GM12878 (cell line): ENCODE results near the gene RSPH1. TPM values are rescaled to one million over a fixed set of nuclear protein-coding genes. Genes with fewer than 3 reads are reported as not detected.

Source experiments
- ATF7 ChIP-seq: fragments of 450-650 bp; IDR thresholded peaks from 2 replicates; pipeline ENCODE4 v1.6.1; 2016; ENCODE audit warnings: low read depth, mild to moderate bottlenecking
- CBFB ChIP-seq: IDR thresholded peaks from 2 replicates; pipeline ENCODE4 v1.6.1; 2016; ENCODE audit warnings: antibody characterized with exemption, low read depth
- E4F1 ChIP-seq: fragments of 450-650 bp; IDR thresholded peaks from 2 replicates; pipeline ENCODE4 v1.6.1; 2018; ENCODE audit warnings: borderline replicate concordance, mild to moderate bottlenecking; ENCODE audit not compliant: partially characterized antibody
- EED ChIP-seq: sonication (generic); IDR thresholded peaks from 2 replicates; pipeline ENCODE4 v1.6.1; 2016; ENCODE audit warnings: antibody characterized with exemption, low read depth
- EP300 ChIP-seq, 2 experiments: fragments of 150-350 bp in 1 of 2; IDR thresholded peaks; 2 replicates each; pipeline ENCODE4 v1.6.1; 2011 to 2012; ENCODE audit warnings: low read depth in 2 of 2, low read length in 2 of 2, borderline replicate concordance in 1 of 2, improper control_type of control experiment in 1 of 2, inconsistent platforms in 1 of 2; ENCODE audit not compliant: control insufficient read depth in 1 of 2
- ETV6 ChIP-seq, 2 experiments: fragments of 450-650 bp in 1 of 2; IDR thresholded peaks in 1 of 2; conservative IDR thresholded peaks in 1 of 2; 2 replicates each; pipeline ENCODE4 v1.6.1; 2014; ENCODE audit warnings: antibody characterized with exemption in 1 of 2, borderline replicate concordance in 1 of 2, low read depth in 1 of 2, mild to moderate bottlenecking in 1 of 2, moderate library complexity in 1 of 2
- IKZF1 ChIP-seq: fragments of 450-650 bp; conservative IDR thresholded peaks from 2 replicates; pipeline ENCODE4 v1.6.1; 2017; ENCODE audit warnings: antibody characterized with exemption, mild to moderate bottlenecking
- MEF2B ChIP-seq: fragments of 450-650 bp; IDR thresholded peaks from 2 replicates; pipeline ENCODE4 v1.6.1; 2018; ENCODE audit warnings: mild to moderate bottlenecking, moderate library complexity; ENCODE audit not compliant: partially characterized antibody, poor library complexity, severe bottlenecking
- MYC ChIP-seq: IDR thresholded peaks from 2 replicates; pipeline ENCODE4 v1.6.1; 2011; ENCODE audit warnings: mild to moderate bottlenecking, low read length, moderate library complexity, inconsistent platforms; ENCODE audit not compliant: insufficient read depth, insufficient replicate concordance, insufficient read length, severe bottlenecking
- RB1 ChIP-seq: fragments of 450-650 bp; formaldehyde crosslinking; IDR thresholded peaks from 2 replicates; pipeline ENCODE4 v1.6.1; 2017; ENCODE audit warnings: mild to moderate bottlenecking, borderline replicate concordance
- SIX5 ChIP-seq: IDR thresholded peaks from 2 replicates; pipeline ENCODE4 v1.6.1; 2011; ENCODE audit warnings: mild to moderate bottlenecking, low read depth, low read length, moderate library complexity; ENCODE audit not compliant: severe bottlenecking
- SMARCA5 ChIP-seq: fragments of 450-650 bp; IDR thresholded peaks from 2 replicates; pipeline ENCODE4 v1.6.1; 2017; ENCODE audit warnings: mild to moderate bottlenecking
- ZNF687 ChIP-seq: fragments of 450-650 bp; IDR thresholded peaks from 2 replicates; pipeline ENCODE4 v1.6.1; 2017; ENCODE audit warnings: mild to moderate bottlenecking, moderate library complexity
- polyA plus RNA-seq, 11 experiments: library from polyadenylated mRNA; depleted of rRNA in 4 of 11; unstranded in 6 of 11; stranded (reverse) in 5 of 11; fragments of >200 nt; fragmentation: Nextera tagmentation in 4 of 11; fragmentation: Illumina TruSeq in 1 of 11; extraction: Ambion mirVana in 4 of 11; extraction: Trizol in 1 of 11; gene quantifications; 1 replicate in 1 of 11; 2 replicates in 10 of 11; pipeline versions ENCODE4 v1.2.1 to v1.2.3, GENCODE V29; 2011 to 2016; ENCODE audit warnings: inconsistent platforms in 2 of 11, missing spikeins in 2 of 11, low read depth in 1 of 11
- total RNA-seq, 4 experiments: library from RNA; depleted of rRNA in 3 of 4; stranded (reverse); fragments of >200 nt in 3 of 4; fragmentation: Illumina TruSeq in 1 of 4; extraction: Trizol in 1 of 4; gene quantifications; 2 replicates each; pipeline versions ENCODE4 v1.2.1 to v1.2.3, GENCODE V29; 2013 to 2021
- TF ChIP-seq, protein P1 (sequence below): fragments of 450-650 bp; IDR thresholded peaks from 2 replicates; pipeline ENCODE4 v1.6.1; 2017; ENCODE audit warnings: low read depth, mild to moderate bottlenecking, moderate library complexity
- TF ChIP-seq, protein P2 (sequence below): fragments of 450-650 bp; IDR thresholded peaks from 2 replicates; pipeline ENCODE4 v1.6.1; 2017; ENCODE audit warnings: mild to moderate bottlenecking, moderate library complexity

Gene RSPH1
- total and polyA plus RNA-seq, 10 of the 15 experiments (the other 5 are each of a cell fraction or from before 2014, with no cell fraction given), result 0.11 to 1.4 (median 0.38) TPM

GRCh38 chr21:42527489-42528158 is 31.6 kb upstream of the RSPH1 start (continued):
- peak; percentile 88 for TF ChIP-seq MEF2B
- peak; percentile 62 for TF ChIP-seq ZNF687
- TF ChIP-seq EED, result peak; percentile 78
- TF ChIP-seq, protein P1, sequence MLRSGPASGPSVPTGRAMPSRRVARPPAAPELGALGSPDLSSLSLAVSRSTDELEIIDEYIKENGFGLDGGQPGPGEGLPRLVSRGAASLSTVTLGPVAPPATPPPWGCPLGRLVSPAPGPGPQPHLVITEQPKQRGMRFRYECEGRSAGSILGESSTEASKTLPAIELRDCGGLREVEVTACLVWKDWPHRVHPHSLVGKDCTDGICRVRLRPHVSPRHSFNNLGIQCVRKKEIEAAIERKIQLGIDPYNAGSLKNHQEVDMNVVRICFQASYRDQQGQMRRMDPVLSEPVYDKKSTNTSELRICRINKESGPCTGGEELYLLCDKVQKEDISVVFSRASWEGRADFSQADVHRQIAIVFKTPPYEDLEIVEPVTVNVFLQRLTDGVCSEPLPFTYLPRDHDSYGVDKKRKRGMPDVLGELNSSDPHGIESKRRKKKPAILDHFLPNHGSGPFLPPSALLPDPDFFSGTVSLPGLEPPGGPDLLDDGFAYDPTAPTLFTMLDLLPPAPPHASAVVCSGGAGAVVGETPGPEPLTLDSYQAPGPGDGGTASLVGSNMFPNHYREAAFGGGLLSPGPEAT, result peak; percentile 80; the same call in 1 of the 2 replicates
- TF ChIP-seq RB1, result 0 out of 2 replicates have a peak, but pooled peaks have one; percentile 32
- TF ChIP-seq IKZF1, result peak; percentile 71
- TF ChIP-seq MYC, result no peak
- TF ChIP-seq ATF7, result peak; percentile 89
- 0 out of 2 replicates have a peak, but pooled peaks have one; percentile 29 for TF ChIP-seq SMARCA5
- TF ChIP-seq SIX5, result no peak
- TF ChIP-seq CBFB, result no peak
- TF ChIP-seq EP300 (IDR thresholded peaks at IDR 0.05; ENCODE audit: borderline replicate concordance in 1 of 2, control insufficient read depth in 1 of 2, low read depth in 2 of 2, low read length in 2 of 2), result peak; percentile 89 to 91; a peak in 3 of 4 replicates
- TF ChIP-seq, protein P2, sequence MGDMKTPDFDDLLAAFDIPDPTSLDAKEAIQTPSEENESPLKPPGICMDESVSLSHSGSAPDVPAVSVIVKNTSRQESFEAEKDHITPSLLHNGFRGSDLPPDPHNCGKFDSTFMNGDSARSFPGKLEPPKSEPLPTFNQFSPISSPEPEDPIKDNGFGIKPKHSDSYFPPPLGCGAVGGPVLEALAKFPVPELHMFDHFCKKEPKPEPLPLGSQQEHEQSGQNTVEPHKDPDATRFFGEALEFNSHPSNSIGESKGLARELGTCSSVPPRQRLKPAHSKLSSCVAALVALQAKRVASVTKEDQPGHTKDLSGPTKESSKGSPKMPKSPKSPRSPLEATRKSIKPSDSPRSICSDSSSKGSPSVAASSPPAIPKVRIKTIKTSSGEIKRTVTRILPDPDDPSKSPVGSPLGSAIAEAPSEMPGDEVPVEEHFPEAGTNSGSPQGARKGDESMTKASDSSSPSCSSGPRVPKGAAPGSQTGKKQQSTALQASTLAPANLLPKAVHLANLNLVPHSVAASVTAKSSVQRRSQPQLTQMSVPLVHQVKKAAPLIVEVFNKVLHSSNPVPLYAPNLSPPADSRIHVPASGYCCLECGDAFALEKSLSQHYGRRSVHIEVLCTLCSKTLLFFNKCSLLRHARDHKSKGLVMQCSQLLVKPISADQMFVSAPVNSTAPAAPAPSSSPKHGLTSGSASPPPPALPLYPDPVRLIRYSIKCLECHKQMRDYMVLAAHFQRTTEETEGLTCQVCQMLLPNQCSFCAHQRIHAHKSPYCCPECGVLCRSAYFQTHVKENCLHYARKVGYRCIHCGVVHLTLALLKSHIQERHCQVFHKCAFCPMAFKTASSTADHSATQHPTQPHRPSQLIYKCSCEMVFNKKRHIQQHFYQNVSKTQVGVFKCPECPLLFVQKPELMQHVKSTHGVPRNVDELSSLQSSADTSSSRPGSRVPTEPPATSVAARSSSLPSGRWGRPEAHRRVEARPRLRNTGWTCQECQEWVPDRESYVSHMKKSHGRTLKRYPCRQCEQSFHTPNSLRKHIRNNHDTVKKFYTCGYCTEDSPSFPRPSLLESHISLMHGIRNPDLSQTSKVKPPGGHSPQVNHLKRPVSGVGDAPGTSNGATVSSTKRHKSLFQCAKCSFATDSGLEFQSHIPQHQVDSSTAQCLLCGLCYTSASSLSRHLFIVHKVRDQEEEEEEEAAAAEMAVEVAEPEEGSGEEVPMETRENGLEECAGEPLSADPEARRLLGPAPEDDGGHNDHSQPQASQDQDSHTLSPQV, result no peak
- TF ChIP-seq E4F1, result no peak
- 0 out of 4 replicates have a peak, but pooled peaks of 1 of the 2 experiments have one; percentile 33 for TF ChIP-seq ETV6 (conservative IDR thresholded peaks at IDR 0.05 in 1 of 2, IDR thresholded peaks at IDR 0.05 in 1 of 2; ENCODE audit: borderline replicate concordance in 1 of 2, low read depth in 1 of 2)
